ENCODE results near the gene ZNF526.

- TF ChIP-seq CTCF (IDR thresholded peaks at IDR 0.05; ENCODE audit: insufficient read depth, low read length, poor library complexity, severe bottlenecking), result no peak
- TF ChIP-seq EZH2phosphoT487 (conservative IDR thresholded peaks at IDR 0.05; ENCODE audit: low read length), result no peak
Observed at GRCh38 chr19:42229301-42229854, 9.3 kb downstream of the ZNF526 start.

Measured in SU-DHL-6 (cell line).